NCI-H69 (cell line): Measurements from ENCODE around the gene MYO15A.

Experiments
- DNase-seq: peaks from one replicate; lab custom pipeline; 2025; lab: John Stamatoyannopoulos, UW

The MYO15A gene

GRCh38 chr17:18159551-18160120, 51.1 kb downstream of the MYO15A start:
- DNase-seq = no peak

- no peak for DNase-seq
These were observed 51.7 kb downstream of the MYO15A start for GRCh38 chr17:18160128-18160856.

GRCh38 chr17:18161207-18162145, 52.9 kb downstream of the MYO15A start:
- no peak for DNase-seq

- no peak for DNase-seq
These were observed 55.0 kb downstream of the MYO15A start for GRCh38 chr17:18163547-18163946.

GRCh38 chr17:18166894-18167293, 58.3 kb downstream of the MYO15A start:
- no peak for DNase-seq

GRCh38 chr17:18167421-18167820, 58.9 kb downstream of the MYO15A start:
- no peak for DNase-seq

- DNase-seq = no peak
These were observed 64.1 kb downstream of the MYO15A start for GRCh38 chr17:18172531-18173278.

- no peak for DNase-seq
These were observed 65.2 kb downstream of the MYO15A start for GRCh38 chr17:18173740-18174139.

GRCh38 chr17:18176176-18176575, 67.6 kb downstream of the MYO15A start:
- DNase-seq = no peak

- DNase-seq = no peak
These were observed 68.6 kb downstream of the MYO15A start for GRCh38 chr17:18177133-18177532.

- no peak for DNase-seq
These were observed 69.2 kb downstream of the MYO15A start for GRCh38 chr17:18177722-18178121.

- DNase-seq = no peak
These were observed 70.6 kb downstream of the MYO15A start for GRCh38 chr17:18179196-18179595.

GRCh38 chr17:18179804-18180203, 71.2 kb downstream of the MYO15A start:
- no peak for DNase-seq

- no peak for DNase-seq
These were observed 72.8 kb downstream of the MYO15A start for GRCh38 chr17:18181358-18181757.

GRCh38 chr17:18182110-18182977, 73.8 kb downstream of the MYO15A start:
- DNase-seq = peak; percentile 39

- peak; percentile 82 for DNase-seq
These were observed 74.4 kb downstream of the MYO15A start for GRCh38 chr17:18182978-18183333.

- peak; percentile 98 for DNase-seq
These were observed 75.0 kb downstream of the MYO15A start, which contains the start of gene ALKBH5 for GRCh38 chr17:18183334-18184142. ALKBH5 (plus strand) TSS chr17:18183828; CDS start chr17:18184244, 416 bp downstream.

- DNase-seq = peak; percentile 54
These were observed 75.8 kb downstream of the MYO15A start for GRCh38 chr17:18184143-18185031.

GRCh38 chr17:18185391-18185790, 76.8 kb downstream of the MYO15A start:
- peak; percentile 10 for DNase-seq
